DLD1 (cell line): ENCODE measurements around the gene SAMM50.

Experiments
- in situ Hi-C: cut with HindIII; loops from 2 replicates; pipeline ENCODE4 v1.10.0; 2017; ENCODE audit warnings: low sequenced_read_pairs

SAMM50 gene

DNA sequence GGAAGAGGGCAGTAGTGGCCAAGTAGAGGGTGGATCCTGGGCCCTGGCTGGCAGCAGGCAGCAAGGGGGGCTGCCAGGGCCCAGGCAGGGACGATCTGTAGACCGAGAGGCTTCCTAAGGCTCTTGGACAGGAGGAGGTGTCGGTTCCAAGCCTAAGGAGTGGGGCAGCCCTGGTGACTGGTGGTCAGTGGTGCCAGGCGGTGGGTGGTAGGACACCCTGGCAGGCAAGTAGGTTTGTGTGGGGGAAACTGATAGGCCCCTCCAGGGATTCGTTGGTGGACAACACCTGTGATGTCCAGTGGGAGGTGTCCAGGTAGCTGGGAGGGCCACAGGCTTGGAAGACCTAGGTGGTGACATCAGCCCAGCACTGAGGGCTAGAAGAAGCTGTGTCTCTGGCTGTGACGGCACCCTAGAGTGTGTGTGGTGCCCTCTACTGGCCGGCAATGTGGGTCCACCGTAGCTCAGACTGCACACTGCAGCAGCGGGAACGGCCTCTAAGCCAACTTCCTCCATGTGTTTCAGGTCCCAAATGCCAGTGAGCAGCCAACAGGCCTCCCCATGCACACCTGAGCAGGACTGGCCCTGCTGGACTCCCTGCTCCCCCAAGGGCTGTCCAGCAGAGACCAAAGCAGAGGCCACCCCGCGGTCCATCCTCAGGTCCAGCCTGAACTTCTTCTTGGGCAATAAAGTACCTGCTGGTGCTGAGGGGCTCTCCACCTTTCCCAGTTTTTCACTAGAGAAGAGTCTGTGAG is 9.4 kb upstream of the SAMM50 start:
- in situ Hi-C loops = no loop called here

DNA sequence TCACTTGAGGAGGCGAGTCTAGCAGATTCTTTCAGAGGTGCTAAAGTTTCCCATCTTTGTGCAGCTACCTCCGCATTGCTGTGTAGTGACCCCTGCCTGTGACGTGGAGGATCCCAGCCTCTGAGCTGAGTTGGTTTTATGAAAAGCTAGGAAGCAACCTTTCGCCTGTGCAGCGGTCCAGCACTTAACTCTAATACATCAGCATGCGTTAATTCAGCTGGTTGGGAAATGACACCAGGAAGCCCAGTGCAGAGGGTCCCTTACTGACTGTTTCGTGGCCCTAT is 8.9 kb upstream of the SAMM50 start:
- in situ Hi-C loops = no loop called here

DNA sequence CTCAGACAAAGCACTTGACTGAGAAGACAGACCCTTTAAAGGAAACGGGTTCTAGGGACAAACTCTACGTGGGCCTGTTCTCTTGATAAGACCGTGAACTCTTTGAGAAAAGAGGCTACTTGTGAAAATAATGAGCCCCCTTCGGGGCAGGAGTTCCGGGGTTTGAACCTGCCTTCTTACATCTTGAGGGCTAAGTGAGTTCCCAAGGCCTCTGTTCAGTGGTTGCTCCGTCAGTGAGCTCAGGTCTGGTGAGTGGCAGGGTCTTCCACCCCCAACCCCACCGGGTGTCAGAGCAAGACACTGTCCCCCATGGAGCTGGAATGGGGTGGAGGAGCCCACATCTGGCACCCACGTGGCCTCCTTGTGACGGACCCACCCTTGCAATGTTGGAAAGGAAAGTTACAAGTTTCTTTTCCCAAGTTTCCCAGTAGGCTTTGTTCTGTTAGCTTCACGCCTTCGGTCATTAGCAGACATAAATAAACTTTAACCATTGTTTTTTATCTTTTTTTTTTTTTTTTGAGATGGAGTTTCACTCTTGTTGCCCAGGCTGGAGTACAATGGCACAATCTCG is 6.3 kb upstream of the SAMM50 start:
- in situ Hi-C loops = no loop called here

DNA sequence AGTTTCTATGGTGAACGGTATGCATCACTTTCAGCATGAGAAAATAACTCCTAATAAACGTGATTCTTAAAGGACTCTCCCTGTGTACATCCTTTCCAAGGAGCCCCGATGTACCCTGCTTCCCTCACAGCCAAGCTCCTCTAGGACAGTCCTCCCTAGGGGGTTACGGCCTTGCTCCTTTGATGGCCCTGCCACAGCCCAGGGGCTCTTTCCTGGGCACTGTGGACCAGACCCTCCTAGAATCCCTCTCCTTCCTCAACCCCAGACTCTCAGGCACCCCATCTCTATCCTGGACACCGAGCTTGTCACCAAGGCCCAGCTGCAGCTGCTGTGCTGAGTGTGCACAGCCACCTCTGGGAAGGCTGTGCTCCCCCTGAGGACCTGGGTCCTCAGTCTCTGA is 3.9 kb upstream of the SAMM50 start:
- in situ Hi-C loops = no loop called here

DNA sequence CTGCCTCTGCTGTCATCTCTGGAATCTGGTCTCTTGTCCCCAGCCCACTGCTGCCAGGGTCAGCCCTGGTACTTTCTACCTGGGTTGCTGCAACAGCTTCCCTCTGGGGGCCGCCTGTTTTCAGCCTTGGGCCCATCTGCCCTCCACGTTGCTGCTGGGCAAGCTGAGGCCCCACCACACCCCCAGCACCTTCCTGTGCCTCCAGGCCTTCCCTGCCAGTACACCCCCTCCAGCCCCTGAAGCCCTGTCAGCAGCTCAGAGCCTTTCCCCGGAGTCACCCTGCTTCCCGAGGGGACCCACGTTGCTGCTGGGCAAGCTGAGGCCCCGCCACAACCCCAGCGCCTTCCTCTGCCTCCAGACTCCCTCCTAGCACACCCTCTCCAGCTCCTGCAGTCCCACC is 3.3 kb upstream of the SAMM50 start:
- in situ Hi-C loops = no loop called here

DNA sequence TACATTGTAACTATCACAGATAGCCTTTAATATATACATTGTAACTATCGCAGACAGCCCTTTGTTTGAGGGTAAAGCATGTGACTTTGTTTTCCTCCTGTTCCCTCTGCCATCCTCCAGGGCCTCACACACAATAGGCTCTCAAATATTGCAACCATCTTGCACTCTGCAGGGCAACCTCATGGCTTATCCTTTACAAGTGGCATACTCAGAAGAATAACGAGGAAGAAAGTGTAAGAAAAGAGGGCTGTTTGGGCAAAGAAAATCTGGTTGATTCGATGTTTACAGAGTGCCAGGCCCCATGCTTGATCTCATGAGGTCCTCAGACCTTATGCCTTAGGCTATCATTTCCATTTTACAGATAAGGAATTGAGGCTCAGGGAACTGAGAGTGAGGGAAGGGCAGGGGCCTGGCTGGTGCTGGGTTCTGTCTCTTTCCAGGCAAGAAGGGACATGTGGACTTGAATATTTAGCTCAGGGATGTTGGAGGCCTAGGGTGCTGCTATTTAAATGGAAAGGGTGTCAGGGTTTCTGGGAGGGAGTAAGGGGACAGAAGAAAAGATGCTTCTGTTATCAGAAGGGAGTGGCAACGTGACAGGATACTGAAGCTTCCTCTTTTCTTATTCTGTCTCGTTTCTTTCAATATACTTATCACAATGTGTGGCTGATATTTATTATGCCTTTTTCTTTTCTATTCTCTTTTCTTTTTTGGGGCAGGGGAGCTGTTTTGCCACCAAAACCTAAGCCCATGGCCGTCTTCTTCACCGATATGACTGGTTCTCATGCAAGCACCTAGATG is 1.1 kb upstream of the SAMM50 start:
- in situ Hi-C loops = no loop called here

DNA sequence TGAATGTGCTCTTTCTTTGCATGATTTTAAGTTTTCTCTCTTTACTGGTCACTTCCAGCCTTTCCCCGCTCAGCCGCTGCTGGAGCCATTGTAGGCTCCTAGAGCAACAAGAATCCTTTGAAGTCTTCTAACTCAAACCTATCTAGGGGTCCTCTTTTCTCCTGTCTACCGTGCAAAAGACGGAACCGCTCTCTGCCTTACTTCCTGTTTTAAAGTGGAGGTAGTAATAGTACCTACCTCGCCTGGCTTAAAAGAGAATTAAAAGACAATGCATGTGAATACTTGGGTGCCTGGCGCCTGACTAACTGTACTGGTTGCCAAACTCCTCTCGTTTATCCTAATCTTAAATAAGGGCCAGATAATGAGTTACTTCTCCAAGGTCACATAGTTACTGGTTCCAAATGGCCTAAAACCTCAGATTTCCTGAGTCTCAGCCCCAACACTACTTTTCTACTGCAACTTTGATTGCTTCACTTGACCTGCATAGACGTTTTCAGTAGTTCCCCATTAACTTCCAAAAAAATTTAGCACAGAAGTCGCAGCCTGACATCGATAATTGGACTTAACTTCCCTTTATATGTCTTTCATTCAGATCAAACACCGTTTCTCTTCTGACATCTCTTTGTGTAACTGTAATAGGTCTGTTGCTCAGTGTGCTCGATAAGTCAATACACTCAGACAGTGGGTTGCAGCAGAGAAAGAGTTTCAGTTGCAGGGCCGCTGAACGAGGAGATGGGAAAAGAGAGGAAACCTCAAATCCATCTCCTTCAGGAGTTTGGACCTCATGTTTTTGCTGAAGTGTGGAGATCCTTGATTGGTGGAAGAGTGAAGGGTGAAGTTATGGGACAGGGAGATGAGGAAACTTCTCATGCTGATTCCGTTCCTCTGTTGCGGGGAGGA is 891 bp downstream of the SAMM50 start:
- in situ Hi-C loops = no loop called here

DNA sequence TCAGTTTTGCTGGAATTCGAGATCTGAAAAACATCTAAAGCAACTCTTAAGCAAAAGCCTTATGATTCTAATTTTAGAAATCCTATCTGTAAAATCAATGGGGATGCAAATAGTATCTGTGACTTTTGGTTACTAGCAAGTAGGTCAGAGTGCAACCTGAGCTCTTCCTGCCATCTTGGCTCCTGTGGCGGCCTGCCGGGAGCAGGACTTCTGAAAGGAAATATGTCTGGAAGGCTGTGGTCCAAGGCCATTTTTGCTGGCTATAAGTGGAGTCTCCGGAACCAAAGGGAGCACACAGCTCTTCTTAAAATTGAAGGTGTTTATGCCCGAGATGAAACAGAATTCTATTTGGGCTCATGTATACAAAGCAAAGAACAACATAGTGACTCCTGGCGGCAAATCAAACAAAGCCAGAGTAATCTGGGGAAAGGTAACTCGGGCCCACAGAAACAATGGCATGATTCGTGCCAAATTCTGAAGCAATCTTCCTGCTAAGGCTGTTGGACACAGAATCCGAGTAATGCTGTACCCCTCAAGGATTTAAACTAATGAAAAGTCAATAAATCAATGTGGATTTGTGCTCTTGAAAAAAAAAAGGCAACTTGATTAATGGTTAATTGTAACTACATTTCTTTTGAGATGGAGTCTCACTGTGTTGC is 1.7 kb downstream of the SAMM50 start:
- in situ Hi-C loops = no loop called here

DNA sequence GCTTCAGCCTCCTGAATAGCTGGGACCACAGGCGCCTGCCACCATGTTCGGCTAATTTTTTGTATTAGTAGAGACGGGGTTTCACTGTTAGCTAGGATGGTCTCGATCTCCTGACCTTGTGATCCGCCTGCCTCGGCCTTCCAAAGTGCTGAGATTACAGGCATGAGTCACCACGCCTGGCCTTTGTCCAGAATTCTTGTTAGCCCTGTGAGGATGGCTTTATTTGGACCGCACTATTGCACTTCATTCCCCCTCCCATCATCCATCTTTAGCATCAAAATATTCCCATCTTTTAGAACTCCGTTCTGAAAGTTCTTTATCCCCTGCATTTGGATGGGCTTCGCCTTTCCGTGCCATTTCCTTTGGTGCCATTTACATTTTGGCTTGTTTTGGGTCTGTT is 2.6 kb downstream of the SAMM50 start:
- in situ Hi-C loops = no loop called here

DNA sequence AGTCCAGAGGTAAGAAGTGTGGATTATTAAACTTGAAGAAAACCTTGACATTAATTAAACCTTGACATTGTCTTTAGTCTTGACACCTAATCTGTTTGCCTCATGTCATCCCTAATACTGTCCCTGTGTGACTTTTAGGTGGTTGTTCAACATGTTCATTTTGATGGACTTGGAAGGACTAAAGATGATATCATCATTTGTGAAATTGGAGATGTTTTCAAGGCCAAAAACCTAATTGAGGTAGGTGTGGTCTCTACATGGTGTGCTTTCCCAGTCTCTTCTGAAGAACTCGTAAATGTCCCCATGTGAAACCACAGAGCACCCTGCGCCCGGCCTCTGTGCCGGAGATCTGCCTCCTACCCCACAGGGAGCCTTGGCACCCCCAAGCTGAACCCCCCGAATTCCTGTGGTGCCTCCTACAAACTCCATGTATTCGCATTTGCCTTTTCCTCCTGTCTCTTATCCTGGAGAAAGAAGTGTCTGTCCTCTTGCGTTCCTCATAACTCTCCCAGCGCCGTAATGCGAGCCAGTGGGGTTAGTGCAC is 9.1 kb downstream of the SAMM50 start:
- in situ Hi-C loops = no loop called here

DNA sequence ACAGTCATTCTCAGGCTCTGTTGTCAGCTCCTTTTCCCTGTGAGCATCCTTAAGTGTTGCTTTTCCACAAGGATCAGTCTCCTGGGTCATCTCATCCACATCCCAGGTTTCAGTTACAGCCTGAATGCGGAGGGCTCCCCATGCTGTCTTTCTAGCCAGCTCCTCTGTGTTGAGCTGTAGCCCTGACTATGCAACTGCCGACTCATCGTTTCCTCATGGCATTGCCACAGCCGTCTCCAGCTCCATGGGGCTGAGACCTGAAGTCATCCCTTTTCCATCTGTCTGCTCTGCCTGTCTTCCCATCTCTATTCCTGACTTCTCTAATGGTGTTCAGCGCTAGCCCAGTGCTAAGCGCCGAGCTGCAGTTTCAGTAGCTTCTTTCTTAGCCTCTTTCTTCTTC is 11.8 kb downstream of the SAMM50 start:
- in situ Hi-C loops = no loop called here

DNA sequence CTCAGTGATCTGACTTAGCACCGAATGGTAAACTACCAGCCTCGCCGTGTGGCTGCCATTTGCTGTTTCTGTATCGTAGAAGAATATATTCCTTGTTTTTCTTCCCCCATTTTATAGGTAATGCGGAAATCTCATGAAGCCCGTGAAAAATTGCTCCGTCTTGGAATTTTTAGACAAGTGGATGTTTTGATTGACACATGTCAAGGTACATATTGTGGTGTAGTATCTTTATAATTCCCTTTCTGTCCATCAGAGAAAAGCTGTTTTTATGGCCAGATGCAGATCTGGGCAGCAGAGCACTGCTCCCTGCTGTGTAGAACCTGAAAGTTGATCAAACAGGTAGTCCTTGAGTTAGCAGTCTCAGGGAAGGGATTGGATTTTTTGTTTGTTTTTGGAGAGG is 13.4 kb downstream of the SAMM50 start:
- in situ Hi-C loops = no loop called here

DNA sequence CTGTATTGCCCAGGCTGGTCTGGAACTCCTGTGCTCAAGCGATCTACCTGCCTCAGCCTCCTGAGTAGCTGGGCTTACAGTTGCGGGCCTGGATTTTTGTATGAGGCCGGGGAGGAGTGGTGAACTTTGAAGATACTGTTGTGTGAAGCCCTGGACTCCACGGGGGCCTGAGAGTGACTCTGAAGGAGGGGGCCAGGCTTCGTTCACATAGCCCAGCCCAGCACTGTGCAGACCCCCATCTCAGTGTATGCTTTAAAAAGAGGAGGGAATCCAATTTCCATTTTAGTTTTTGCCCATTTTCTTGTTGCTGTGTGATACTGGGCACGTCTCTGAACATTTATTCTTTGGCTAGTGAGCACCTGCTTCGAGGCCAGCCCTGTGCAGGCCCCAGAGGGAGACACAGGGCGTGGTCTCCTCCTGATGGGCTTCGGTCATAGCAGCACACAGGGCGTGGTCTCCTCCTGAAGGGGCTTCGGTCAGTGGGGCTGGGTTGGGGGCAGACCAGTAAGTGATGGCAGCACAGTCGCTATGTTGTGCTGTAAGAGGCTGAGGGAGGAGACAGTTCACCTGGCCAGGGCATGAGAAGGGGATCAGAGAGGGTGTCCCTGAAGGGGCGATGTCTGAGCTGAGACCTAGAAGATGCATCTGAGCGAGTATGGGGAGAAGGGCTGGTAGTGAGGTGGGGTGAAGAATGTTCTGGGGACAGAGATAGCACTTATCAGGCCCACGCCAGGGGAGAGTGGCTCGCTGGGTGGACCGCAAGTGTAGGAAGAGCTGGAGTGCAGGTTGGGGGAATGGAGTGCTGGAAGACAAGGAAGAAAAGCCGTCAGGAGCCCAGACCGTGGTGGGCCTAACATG is 14.0 kb downstream of the SAMM50 start:
- in situ Hi-C loops = no loop called here

DNA sequence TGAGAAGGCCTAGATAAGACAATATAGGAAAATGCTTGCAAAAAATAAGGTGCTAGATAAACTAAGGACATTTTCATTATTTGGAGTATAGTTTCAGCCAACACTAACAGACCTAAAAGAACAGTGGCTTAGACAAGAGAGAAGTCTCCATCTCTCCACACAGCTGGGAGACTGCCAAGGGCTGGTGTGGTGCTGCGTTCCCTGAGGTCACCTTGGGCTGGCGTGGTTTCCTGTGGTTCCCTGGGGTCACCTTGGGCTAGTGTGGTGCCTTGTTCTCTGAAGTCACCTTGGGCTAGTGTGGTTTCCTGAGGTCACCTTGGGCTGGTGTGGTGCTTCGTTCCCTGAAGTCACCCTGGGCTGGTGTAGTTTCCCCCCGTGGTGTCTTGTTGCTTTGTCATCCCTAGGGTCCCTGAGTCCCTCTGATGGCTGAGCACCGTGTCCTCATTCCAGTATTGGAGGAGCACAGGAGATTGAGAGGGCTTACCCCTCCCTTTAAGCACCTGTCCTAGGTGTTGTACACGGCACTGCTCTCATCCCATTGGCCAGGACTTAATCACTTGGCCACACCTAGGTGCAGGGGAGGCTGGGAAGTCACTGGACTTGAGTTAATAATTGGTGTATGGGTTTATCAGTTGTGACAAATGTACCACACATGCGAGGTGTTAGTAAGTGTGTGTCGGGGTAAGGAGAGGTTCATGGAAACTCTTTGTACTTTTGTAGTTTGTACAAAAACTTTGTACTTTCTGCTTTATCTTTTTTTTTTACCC is 14.9 kb downstream of the SAMM50 start:
- in situ Hi-C loops = no loop called here

DNA sequence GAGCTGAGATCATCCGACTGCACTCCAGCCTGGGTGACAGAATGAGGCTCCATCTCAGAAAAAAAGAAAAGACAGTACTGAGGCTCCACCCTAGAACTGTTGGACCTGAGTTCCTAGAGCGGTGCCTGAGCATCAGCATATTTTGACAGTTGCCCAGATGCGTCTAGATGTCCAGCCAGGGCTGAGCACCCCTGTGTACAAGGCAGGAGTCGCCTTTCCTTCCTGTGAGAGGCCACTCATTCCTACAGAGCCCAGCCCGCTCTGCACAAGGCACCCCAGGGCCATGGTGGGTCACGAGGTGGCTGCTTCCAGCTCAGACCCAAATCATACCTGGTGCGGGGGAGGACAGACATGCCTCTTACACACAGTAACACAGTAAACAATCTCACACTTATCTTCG is 15.9 kb downstream of the SAMM50 start:
- in situ Hi-C loops = no loop called here

DNA sequence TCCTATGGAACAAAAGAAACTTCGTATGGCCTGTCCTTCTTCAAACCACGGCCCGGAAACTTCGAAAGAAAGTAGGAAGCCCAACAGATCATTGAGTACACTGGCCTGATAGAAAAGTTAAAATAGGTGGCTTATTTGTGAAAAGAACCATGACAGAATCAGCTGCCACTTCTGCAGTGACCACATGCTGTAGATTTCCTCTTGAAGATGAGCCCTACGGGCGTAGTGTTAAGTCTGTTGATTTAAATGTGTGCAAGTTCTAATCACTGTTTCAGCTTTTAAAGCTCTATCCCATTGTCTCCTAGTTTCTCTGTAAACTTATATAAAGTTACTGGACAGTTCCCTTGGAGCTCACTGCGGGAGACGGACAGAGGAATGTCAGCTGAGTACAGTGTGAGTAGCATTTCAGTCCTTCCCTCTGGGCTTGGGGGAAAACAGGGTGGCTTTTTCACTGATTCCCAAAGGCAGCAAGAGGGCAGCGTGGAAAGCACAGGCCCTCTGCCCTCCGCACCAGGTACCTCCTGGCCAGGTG is 17.8 kb downstream of the SAMM50 start:
- in situ Hi-C loops = no loop called here

DNA sequence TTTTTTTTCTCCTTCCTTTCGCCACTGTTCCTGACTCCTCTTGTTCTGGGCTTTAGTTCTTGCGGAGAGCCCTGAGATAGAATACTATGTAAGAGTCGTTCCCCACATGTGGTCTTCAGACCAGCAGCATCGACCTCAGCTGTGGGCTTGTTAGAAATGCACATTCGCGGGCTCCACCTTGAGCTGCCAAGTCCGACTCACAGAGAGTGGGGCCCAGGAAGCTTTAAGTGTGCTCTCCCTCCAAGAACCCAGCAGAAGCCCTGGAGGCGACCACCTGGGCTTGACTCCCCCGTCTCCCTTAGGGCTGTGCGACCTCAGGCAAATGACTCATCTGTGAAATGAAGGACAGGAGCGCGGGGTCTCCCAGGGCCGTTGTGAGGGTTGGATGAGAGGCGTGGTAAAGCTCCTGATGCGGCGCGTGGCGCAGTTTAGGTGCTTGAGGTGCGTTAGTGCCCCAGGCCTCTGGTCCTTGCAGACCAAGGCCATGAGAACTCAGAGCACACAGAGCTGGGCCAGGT is 18.8 kb downstream of the SAMM50 start:
- in situ Hi-C loops = no loop called here

DNA sequence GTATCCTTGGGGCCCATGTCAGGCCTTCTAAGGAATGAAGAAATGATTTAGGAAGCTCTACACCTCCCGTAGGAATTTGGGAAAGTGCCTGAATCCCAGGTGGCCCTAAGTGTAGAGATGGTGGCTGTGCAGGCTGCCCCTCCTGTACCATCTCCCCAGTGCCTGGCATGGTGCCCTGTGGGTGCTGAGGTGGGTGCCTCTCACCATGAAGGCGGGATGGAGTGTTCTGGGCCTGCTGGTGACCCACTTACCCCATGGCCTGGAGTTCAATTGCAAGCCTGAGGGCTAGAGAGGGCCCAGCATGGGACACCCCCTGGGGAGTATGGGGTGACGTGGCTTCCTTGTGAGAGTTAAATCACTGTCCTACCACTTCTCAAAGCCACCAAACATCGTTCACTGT is 19.8 kb downstream of the SAMM50 start:
- in situ Hi-C loops = no loop called here
